Endothelial cell of umbilical vein (primary cell): ENCODE measurements around the gene SPAG5. TPM values are rescaled to one million over a fixed set of nuclear protein-coding genes. Genes with fewer than 3 reads are reported as not detected.

Experiments
- Bru-seq: library from RNA; stranded (reverse); fragments of 400-500 nt; gene quantifications from one replicate; lab custom pipeline; 2021; lab: Mats Ljungman, UMichigan
- BruChase-seq, 2 experiments: library from RNA; stranded (reverse); fragments of 400-500 nt; gene quantifications; one replicate each; lab custom pipeline; 2021; lab: Mats Ljungman, UMichigan
- BruUV-seq: library from RNA; stranded (reverse); fragments of 400-500 nt; replicated peaks from 2 replicates; lab custom pipeline; 2021; lab: Mats Ljungman, UMichigan
- CTCF ChIA-PET: fragments of 300-600, 350-600 bp; sonication (Branson Sonifier 250); formaldehyde crosslinking; loops from one replicate; lab custom pipeline; 2021; ENCODE audit warnings: antibody characterized with exemption, inconsistent platforms; lab: Charles Lee
- POLR2A ChIA-PET: fragments of 300-600, 350-600 bp; sonication (Branson Sonifier 250); formaldehyde crosslinking; loops from one replicate; lab custom pipeline; 2021; ENCODE audit warnings: antibody characterized with exemption, inconsistent platforms; lab: Charles Lee
- DNase-seq: peaks from one replicate; pipeline ENCODE4 v3.0.0-alpha.2; 2011; ENCODE audit warnings: low read depth, low spot score
- FAIRE-seq: peaks from 2 replicates; lab custom pipeline; 2011; peaks lifted over from hg19 to GRCh38; lab: Jason Lieb, UNC
- H2AFZ ChIP-seq: 2 replicates; pipeline ENCODE4 v1.6.0; 2012; ENCODE audit warnings: low read depth, low read length, control low read depth, inconsistent platforms
- H3K27ac ChIP-seq: 2 replicates; pipeline ENCODE4 v1.5.1; 2011; ENCODE audit warnings: low read depth, mild to moderate bottlenecking, control low read depth, low read length, moderate library complexity; ENCODE audit not compliant: insufficient read depth
- H3K27me3 ChIP-seq, 2 experiments: 2 replicates each; pipeline versions ENCODE4 v1.6.0 to v1.6.1; 2011; ENCODE audit warnings: low read length in 2 of 2, mixed read lengths in 1 of 2; ENCODE audit not compliant: control insufficient read depth in 2 of 2, insufficient read depth in 2 of 2
- H3K36me3 ChIP-seq, 2 experiments: 2 replicates in 1 of 2; 3 replicates in 1 of 2; pipeline ENCODE4 v1.5.1; 2011; ENCODE audit warnings: low read length in 2 of 2, mild to moderate bottlenecking in 1 of 2, moderate library complexity in 1 of 2; ENCODE audit not compliant: control insufficient read depth in 2 of 2, insufficient read depth in 2 of 2; ENCODE audit errors: extremely low read depth in 1 of 2
- H3K4me1 ChIP-seq: 3 replicates; pipeline ENCODE4 v1.5.1; 2011; ENCODE audit warnings: mild to moderate bottlenecking, low read length; ENCODE audit not compliant: control insufficient read depth, insufficient read depth; ENCODE audit errors: extremely low read depth
- H3K4me2 ChIP-seq: 2 replicates; pipeline ENCODE4 v1.6.1; 2011; ENCODE audit warnings: low read length, control low read depth, mixed read lengths; ENCODE audit not compliant: insufficient read depth
- H3K4me3 ChIP-seq, 3 experiments: fragments of 200-600 bp in 1 of 3; sonication (generic), shearing (Covaris generic) in 1 of 3; replicated peaks in 1 of 3; 2 replicates each; pipeline ENCODE4 v1.5.1; 2011 to 2016; ENCODE audit warnings: control low read depth in 3 of 3, low read length in 3 of 3, mild to moderate bottlenecking in 2 of 3, inconsistent platforms in 1 of 3, low read depth in 1 of 3, moderate library complexity in 1 of 3; ENCODE audit not compliant: insufficient read depth in 1 of 3
- H3K79me2 ChIP-seq: 2 replicates; pipeline ENCODE4 v1.6.0; 2012; ENCODE audit warnings: low read length, inconsistent platforms; ENCODE audit not compliant: control insufficient read depth, insufficient read depth
- H3K9ac ChIP-seq: replicated peaks from 2 replicates; pipeline ENCODE3; 2011; ENCODE audit warnings: low read length, control low read depth; ENCODE audit not compliant: insufficient read depth; ENCODE audit errors: extremely low read depth
- H3K9me1 ChIP-seq: replicated peaks from 3 replicates; pipeline ENCODE4 v1.6.0; 2011; ENCODE audit warnings: mild to moderate bottlenecking, low read length; ENCODE audit not compliant: control insufficient read depth, insufficient read depth; ENCODE audit errors: extremely low read depth
- H3K9me3 ChIP-seq: replicated peaks from 2 replicates; pipeline ENCODE4 v1.5.1; 2012; ENCODE audit warnings: low read length, inconsistent platforms; ENCODE audit not compliant: control insufficient read depth, insufficient read depth
- H4K20me1 ChIP-seq: replicated peaks from 2 replicates; pipeline ENCODE3; 2011; ENCODE audit warnings: mild to moderate bottlenecking, low read length; ENCODE audit not compliant: control insufficient read depth, insufficient read depth; ENCODE audit errors: extremely low read depth
- CTCF ChIP-seq, 2 donors: IDR thresholded peaks; 1 replicate in 1 of 2; 2 replicates in 1 of 2; pipeline ENCODE4 v1.5.1; 2011; ENCODE audit warnings: low read length in 2 of 2, mild to moderate bottlenecking in 2 of 2, moderate library complexity in 2 of 2, control low read depth in 1 of 2, inconsistent platforms in 1 of 2, low read depth in 1 of 2; ENCODE audit not compliant: insufficient read depth in 1 of 2; ENCODE audit errors: extremely low read depth in 1 of 2
- EZH2 ChIP-seq: IDR thresholded peaks from 2 replicates; pipeline ENCODE4 v1.6.1; 2012; ENCODE audit warnings: borderline replicate concordance, low read depth, mild to moderate bottlenecking, moderate library complexity, low read length, inconsistent platforms; ENCODE audit not compliant: severe bottlenecking
- FOS ChIP-seq: IDR thresholded peaks from 2 replicates; pipeline ENCODE4 v1.6.1; 2011; ENCODE audit warnings: mild to moderate bottlenecking, low read length, moderate library complexity, borderline replicate concordance; ENCODE audit not compliant: insufficient read depth
- GATA2 ChIP-seq: IDR thresholded peaks from 2 replicates; pipeline ENCODE4 v1.7.0; 2011; ENCODE audit warnings: low read depth, mild to moderate bottlenecking, moderate library complexity, mixed read lengths, low read length; ENCODE audit not compliant: insufficient read length, insufficient read depth
- JUN ChIP-seq: IDR thresholded peaks from 2 replicates; pipeline ENCODE4 v1.6.1; 2011; ENCODE audit warnings: borderline replicate concordance, low read depth; ENCODE audit not compliant: insufficient read length, insufficient read depth
- MAX ChIP-seq: IDR thresholded peaks from 2 replicates; pipeline ENCODE4 v1.6.1; 2011; ENCODE audit not compliant: insufficient read depth, insufficient read length
- MYC ChIP-seq: IDR thresholded peaks from one replicate; pipeline ENCODE4 v1.6.1; 2011; ENCODE audit warnings: mild to moderate bottlenecking, low read depth, low read length
- POLR2A ChIP-seq: IDR thresholded peaks from 2 replicates; pipeline ENCODE4 v1.6.1; 2012; ENCODE audit warnings: low read depth, mild to moderate bottlenecking, control low read depth, low read length
- POLR2AphosphoS5 ChIP-seq: IDR thresholded peaks from 2 replicates; pipeline ENCODE4 v1.6.1; 2012; ENCODE audit warnings: low read depth, mild to moderate bottlenecking, control low read depth, low read length, moderate library complexity; ENCODE audit not compliant: insufficient read depth
- dilution Hi-C: fragments of 300-500 bp; cut with MboI; formaldehyde crosslinking; loops from one replicate; pipeline ENCODE4 v1.15.0; 2019; ENCODE audit warnings: low sequenced_read_pairs; ENCODE audit not compliant: extremely low pct_ligation_motif_present
- intact Hi-C: fragments of 100-400 bp; cut with micrococcal nuclease; formaldehyde crosslinking; loops from one replicate; pipeline ENCODE4 v1.10.0; 2022
- long read RNA-seq: library from polyadenylated mRNA; stranded (forward); transcript quantifications from one replicate; pipeline ENCODE4 v2.0.0, GENCODE V29; 2021
- polyA minus RNA-seq, 3 experiments: library from RNA; depleted of rRNA, polyadenylated mRNA; stranded (reverse); fragments of >200 nt; gene quantifications; 1 replicate in 1 of 3; 2 replicates in 2 of 3; pipeline ENCODE4 v1.2.3, GENCODE V29; 2011
- polyA plus RNA-seq, 4 experiments: library from polyadenylated mRNA; depleted of rRNA in 3 of 4; stranded (reverse) in 3 of 4; unstranded in 1 of 4; fragments of >200 nt; gene quantifications; 2 replicates each; pipeline versions ENCODE4 v1.2.1 to v1.2.3, GENCODE V29; 2011 to 2012; ENCODE audit warnings: missing spikeins in 1 of 4
- total RNA-seq: library from RNA; stranded (reverse); gene quantifications from 2 replicates; pipeline ENCODE4 v1.2.3, GENCODE V29; 2021

The SPAG5 gene
- 85.4 and 90.6 TPM in 2 replicates for total RNA-seq
- 25.9 and 31.7 TPM in 2 replicates for polyA plus RNA-seq
- polyA plus RNA-seq (2011; cell fraction: cytosol; rRNA removed): 52.7 and 66.2 TPM in 2 replicates
- 155 and 209 TPM in 2 replicates for polyA plus RNA-seq (2011; cell fraction: nucleus; rRNA removed)
- 23.6 and 52.1 TPM in 2 replicates for polyA plus RNA-seq (2012)
- 54.8 and 55.5 TPM in 2 replicates for polyA minus RNA-seq
- polyA minus RNA-seq (2011; cell fraction: cytosol; rRNA and poly(A)+ RNA removed): 92.4 TPM
- 46.8 and 91.8 TPM in 2 replicates for polyA minus RNA-seq (2011; cell fraction: nucleus; rRNA and poly(A)+ RNA removed)
- percentile 69 among the genes with signal in this experiment for Bru-seq, nascent RNA
- BruChase-seq, experiment 1, labeled RNA remaining after a 6-hour chase: percentile 90 among the genes with signal in this experiment
- BruChase-seq, experiment 2, labeled RNA remaining after a 2-hour chase: percentile 76 among the genes with signal in this experiment
- long read RNA-seq, full-length matches to known transcripts: 133 of 176 reads
- long read RNA-seq, partial matches to known transcripts: 14 of 176 reads
- long read RNA-seq, other reads (novel, unspliced or antisense): 29 of 176 reads

- BruUV-seq: no TSS peak
- Histone ChIP-seq H3K4me3 (peak within 1 kb of the TSS; percentile 61 to 90 (median 68)), H3K79me2 (peaks cover 14% of the 10 kb centered on the region), H3K9ac (peak within 1 kb of the TSS; percentile 94), H3K36me3 (no peaks in the 10 kb centered on the region), H3K27me3 (no peaks in the 10 kb centered on the region), H3K4me2 (peak within 1 kb of the TSS; percentile 78), H3K27ac (peak within 1 kb of the TSS; percentile 95), H4K20me1 (no peaks in the 10 kb centered on the region), H2AFZ (peak within 1 kb of the TSS; percentile 92), H3K4me1 (peaks cover 18% of the 10 kb centered on the region), H3K9me3 (no peaks in the 10 kb centered on the region), H3K9me1 (no peaks in the 10 kb centered on the region)
- CTCF ChIA-PET: interaction anchor here (0.9 to 3.8 kb wide), 3 partner anchors 10 to 50 kb away, joined by 5 to 41 read pairs (median 6); no protein-coding TSS in a partner anchor
- intact Hi-C loops: loop anchor here (1.0 to 2.0 kb wide), 2 partner anchors 22 to 51 kb away; partner anchors contain the start of gene ALDOC
- POLR2A ChIA-PET: no interaction called here
- FAIRE-seq: peak; percentile 97
- peak; percentile 97 for DNase-seq
- dilution Hi-C loops: no loop called here
- TF ChIP-seq POLR2AphosphoS5 (peak; percentile 62), JUN (no peak), CTCF (IDR thresholded peaks at IDR 0.05; ENCODE audit: extremely low read depth in 1 of 2, insufficient read depth in 1 of 2, low read depth in 1 of 2, low read length in 2 of 2) (no peak), MAX (no peak), GATA2 (no peak), EZH2 (no peak), POLR2A (peak; percentile 77), MYC (no peak), FOS (no peak)
Measured at GRCh38 chr17:28598799-28599310, at the start of gene SPAG5. Gene SPAG5, minus strand, starts transcription at chr17:28599025. Its CDS starts 79 bp downstream, at chr17:28598946.
